GM19397 (cell line): ENCODE results near the gene PPP2R5C.

ENCODE experiments used
- ATAC-seq: cut with Tn5 transposase; IDR thresholded peaks from one replicate; pipeline ENCODE4 v1.9.1; 2021; ENCODE audit warnings: mild to moderate bottlenecking, moderate library complexity; ENCODE audit not compliant: unreplicated experiment

The PPP2R5C gene

GRCh38 chr14:101813171-101813759 is 51.8 kb downstream of the PPP2R5C start:
- no peak for ATAC-seq

DNA sequence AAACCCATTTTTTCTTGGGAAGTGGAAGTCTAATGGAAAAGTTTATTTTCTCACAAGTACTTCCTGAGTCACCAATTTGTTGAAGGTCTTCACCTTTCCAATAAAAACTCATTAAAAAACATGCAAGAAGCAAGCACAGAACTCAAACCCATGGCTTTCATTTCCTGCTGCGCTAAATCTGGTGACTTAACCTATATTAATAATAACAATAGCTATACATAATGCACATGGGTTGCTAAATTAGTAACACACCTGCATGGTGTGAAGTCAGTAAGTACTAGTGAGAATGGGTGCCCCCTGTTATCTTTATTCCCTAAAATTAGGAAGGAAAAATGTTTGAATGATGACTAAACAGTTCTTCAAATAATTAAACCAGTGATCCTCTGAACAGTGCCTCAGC is 52.3 kb downstream of the PPP2R5C start:
- ATAC-seq = no peak

DNA sequence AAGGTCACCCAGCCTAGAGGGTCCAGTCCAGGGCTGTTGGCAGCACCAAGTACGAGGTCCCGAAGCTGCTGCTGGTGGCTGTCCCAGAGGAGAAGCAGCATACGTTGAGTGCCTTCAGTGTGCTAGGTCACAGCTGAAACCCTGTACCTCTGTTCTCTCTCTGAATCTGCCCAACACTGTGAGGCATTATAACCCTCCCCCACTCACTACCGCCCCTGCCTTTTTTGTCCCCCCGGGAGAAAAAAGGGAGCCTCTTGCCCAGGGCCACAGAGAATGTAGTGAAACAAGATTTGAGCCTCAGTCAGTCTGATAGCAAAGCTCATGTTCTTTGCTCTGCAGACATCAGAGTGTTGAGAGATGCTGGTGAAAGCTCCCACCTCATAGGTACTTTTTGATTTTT is 53.4 kb downstream of the PPP2R5C start:
- no peak for ATAC-seq

DNA sequence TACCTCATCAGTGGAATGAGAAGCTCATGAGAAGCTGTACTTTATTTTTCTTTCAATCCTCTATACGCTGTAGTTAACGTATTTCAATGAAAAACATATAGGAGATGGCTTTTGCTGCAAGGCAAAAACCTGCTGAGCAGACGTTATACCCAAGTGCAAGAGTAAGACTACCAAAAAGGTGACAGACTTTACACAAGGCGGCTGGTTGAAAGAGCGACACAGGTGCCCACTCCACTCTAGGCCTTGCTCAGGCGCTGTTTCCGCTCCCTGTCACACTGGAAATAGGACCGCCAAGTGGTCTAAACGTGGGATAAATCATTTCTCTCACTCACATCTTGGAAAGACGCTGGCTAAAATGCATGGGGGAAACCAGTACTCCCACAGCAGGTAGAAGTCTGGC is 54.5 kb downstream of the PPP2R5C start:
- ATAC-seq = no peak

DNA sequence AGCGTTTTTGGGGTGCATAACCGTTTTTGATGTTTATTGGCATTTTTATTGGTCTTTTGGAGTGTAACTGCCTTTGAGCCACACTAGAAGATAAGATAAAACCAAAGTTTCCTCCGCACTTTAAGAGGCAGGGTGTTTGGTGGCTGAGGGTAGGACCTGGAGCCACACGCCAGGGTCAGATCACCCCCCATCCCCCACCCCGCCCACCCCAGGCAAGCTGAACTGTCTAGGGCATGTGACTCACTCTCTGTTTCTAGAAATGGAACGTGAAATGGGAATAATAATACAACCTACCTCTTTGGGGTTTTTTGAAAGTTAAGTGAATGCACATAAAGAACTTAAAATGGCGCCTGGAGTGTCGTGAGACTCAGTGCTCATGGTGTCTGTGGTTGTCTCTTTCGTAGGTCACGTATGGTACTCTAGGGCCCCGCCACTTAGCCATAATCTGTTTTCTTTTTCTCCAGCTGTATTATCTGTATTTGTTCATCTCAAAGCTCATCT is 56.0 kb downstream of the PPP2R5C start:
- ATAC-seq = no peak

DNA sequence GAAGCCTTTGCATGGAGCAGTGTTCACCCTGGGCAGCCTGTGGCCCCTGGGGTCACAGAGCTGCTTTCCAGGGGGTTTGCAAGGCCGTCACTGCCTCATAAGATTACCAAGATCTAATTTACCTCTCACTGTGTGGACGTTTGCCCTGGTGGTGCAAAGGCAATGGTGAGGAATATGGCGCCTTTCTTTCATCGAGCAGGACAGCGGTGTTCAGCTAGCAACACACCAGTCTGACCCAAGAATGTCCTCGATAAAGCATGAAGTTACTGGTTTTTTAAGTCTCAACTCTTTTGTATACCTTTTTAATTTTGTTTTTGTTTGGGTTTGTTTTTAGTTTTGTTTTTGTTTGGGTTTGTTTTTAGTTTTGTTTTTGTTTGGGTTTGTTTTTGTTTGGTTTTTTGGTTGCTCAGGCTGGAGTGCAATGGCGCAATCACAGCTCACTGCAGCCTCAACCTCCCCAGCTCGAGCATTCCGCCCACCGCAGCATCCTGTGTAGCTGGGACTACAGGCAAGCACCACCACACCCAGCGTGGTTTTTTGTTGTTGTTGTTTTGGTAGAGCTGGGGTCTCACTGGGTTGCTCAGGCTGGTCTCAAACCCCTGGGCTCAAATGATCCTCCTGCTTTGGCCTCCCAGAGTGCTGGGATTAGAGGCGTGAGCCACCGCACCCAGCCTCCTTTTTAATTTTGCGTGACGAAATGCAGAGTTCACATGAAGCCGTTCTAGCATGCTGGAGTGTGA is 57.9 kb downstream of the PPP2R5C start:
- no peak for ATAC-seq

DNA sequence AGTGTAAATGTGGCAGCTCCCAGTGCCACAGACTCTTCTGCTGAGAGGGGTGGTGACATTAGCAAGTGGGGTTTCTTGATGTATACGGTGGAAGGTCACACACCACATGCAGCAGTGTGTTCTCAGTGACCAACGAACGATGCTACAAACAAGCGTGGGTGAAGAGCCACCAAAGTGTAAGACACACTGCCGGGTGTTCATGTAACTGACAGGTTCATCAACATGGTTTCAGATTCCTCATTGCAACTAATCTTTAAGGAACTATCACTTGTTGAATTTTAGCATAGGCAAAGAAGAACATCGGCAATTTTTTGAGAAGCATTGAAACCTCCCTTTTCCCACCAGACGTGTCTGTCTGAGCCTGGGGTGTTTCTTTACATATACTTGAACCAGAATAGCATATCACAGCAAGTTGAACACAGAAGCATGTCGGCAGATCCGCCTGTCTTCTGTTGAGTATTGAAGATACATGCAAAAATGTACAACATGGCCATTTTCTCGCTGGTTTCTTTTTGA is 58.8 kb downstream of the PPP2R5C start:
- ATAC-seq = peak; percentile 34

- no peak for ATAC-seq
These were observed 60.0 kb downstream of the PPP2R5C start for GRCh38 chr14:101821528-101821927.

GRCh38 chr14:101823066-101823465 is 61.6 kb downstream of the PPP2R5C start:
- ATAC-seq = no peak

GRCh38 chr14:101823511-101824120 is 62.1 kb downstream of the PPP2R5C start:
- peak; percentile 40 for ATAC-seq

DNA sequence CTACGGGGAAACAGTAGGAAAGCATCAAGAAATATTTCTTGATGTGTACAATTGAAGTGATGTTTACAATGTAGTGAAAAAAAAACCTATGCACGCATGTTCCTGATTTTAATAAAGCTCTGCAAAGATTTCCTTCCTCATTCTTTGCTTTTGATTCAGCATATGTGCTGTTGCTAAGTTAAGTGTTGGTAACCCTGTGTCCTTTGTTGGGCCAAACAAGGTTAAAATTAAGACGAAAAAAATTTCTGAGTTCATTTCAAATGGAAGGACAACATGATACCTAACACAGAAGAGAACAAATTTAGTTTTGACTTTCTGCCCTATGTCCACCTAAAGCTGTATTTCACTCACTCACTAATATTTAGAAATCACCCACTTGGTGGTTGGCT is 62.8 kb downstream of the PPP2R5C start:
- peak; percentile 4 for ATAC-seq

DNA sequence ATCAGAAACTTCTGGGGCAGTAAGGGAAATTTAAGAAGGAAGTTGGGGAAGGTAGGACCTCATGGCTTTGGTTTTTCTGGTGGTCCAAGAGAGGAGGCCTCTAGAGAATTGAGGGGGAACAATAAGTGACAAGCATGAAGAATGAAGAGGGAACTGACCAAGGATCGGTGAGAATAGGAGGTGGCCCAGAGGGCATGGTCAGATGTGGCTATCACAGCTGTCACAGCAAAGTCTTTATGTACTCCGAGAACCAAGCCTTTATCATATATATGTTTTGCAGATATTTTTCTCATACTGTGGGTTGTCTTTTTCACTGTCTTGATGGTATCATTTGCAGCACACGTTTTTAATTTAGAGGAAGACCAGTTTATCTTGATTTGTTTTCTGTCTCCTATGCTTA is 64.3 kb downstream of the PPP2R5C start:
- no peak for ATAC-seq

DNA sequence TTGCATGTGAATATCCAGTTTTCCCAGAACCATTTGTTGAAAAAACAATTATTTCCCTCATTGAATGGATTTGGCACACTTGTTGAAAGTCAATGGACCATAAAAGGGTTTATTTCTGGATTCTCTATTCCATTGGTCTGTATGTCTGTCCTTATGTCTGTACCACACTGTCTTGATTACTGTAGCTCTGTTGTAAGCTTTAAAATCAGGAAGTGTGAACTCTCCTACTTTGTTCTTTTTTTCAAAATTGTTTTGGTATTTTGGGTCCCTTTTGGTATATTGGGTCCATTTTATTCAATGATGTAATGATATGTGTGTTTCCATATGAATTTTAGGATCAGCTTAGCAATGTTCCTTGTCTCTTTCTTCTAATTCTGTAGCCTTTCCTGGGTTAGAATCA is 64.8 kb downstream of the PPP2R5C start:
- ATAC-seq = no peak

DNA sequence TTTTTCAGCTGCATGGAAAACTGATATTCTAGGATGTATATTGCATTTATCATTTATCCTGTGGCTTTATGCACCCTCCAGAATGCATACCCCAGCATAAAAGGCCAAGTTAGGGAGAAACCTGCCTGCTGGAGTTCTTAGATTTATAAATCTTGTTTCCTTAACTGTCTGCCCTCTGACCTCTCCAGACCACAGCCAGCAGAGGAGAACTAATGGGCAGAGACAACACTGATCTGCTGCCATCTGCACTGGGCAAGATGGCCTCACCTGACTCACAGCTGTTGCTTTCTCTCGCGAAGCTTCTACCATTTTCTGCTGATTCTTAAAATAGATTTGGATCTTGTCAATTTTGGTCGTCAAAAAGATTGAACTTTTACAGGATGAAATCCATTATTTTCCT is 65.8 kb downstream of the PPP2R5C start:
- no peak for ATAC-seq

GRCh38 chr14:101828046-101828445 is 66.5 kb downstream of the PPP2R5C start:
- no peak for ATAC-seq

- no peak for ATAC-seq
These were observed 68.8 kb downstream of the PPP2R5C start for GRCh38 chr14:101830271-101830670.

GRCh38 chr14:101833045-101833444 is 71.5 kb downstream of the PPP2R5C start:
- no peak for ATAC-seq

DNA sequence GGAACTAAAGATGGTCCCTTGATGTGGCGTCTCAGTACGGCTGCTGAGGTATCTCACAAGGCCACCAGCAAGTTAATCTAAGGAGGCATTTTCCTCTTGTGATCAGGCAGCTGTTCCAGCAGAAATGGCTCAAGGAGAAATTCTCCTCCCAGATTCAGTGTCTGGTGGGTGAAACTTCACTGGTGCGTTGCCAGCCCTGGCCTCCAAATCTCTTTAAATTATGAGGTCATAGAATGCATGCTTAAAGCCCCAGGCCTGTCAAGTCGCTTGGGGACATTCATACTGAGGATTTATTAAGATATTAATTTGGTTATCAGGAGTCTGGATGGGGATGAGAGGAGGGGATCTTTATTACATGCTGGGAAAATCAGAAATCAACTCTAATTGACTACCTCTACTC is 72.9 kb downstream of the PPP2R5C start:
- ATAC-seq = no peak

GRCh38 chr14:101834800-101835547 is 73.5 kb downstream of the PPP2R5C start:
- ATAC-seq = no peak

DNA sequence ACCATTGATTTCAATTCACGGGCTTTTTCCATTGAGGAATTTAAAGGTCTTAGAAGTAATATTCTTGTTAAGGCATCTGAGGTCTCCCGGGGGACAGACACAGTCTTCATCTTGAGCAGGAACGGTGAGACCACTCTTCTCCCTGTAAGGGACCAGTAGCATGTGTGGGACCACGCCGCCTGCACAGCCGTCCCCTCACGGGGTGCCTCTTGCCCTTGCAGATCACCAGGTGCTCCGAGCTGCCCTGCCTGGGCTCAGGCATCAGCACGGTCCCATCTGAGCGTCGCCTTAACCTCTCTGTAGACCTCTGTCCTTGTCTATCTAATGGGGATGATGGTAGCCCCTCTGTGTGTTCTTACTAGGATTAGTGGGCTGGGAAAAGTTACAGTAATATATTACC is 74.1 kb downstream of the PPP2R5C start:
- no peak for ATAC-seq

DNA sequence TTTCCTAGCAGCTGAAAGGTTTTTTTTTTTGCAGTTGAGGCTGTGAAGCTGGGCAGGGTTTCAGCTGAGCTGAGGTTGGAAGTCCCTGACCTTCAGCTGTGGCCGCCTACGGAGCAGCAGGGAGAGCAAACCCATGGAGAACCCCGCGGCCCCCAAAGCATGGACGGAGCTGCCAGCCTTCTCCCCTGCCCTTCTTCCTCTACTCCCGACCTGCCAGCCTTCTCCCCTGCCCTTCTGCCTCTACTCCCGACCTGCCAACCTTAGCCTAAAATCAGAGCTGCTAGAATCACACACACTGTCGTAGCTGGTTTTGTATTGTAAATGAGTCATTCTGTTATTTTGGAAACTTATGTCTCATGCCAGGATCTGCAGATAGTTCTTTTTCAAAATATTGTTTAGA is 74.6 kb downstream of the PPP2R5C start:
- no peak for ATAC-seq
